MCF 10A (cell line): ENCODE results near the gene ZNF397. TPM values are rescaled to one million over a fixed set of nuclear protein-coding genes. Genes with fewer than 3 reads are reported as not detected.

ENCODE experiments used
- BruUV-seq: library from RNA; stranded (reverse); fragments of 400-500 nt; replicated peaks from 2 replicates; lab custom pipeline; 2021; lab: Mats Ljungman, UMichigan
- CTCF ChIA-PET: fragments of 300-600 bp; sonication (Branson Sonifier 250); formaldehyde crosslinking; extraction: SDS; loops from one replicate; lab custom pipeline; 2021; ENCODE audit warnings: antibody characterized with exemption, inconsistent platforms; lab: Yijun Ruan, JAX
- POLR2A ChIA-PET: fragments of 300-600, 350-650 bp; sonication (Branson Sonifier 250); formaldehyde crosslinking; extraction: SDS; loops from one replicate; lab custom pipeline; 2020; ENCODE audit warnings: antibody characterized with exemption, inconsistent platforms; lab: Yijun Ruan, JAX
- DNase-seq: peaks from one replicate; pipeline ENCODE4 v3.0.0-alpha.2; 2018; ENCODE audit not compliant: unreplicated experiment
- H3K27ac Mint-ChIP-seq: one replicate; pipeline ENCODE4 v1.8.0; 2022; ENCODE audit warnings: mild to moderate bottlenecking, low read depth, mixed read lengths; ENCODE audit not compliant: unreplicated experiment
- H3K27me3 Mint-ChIP-seq: one replicate; pipeline ENCODE4 v1.8.0; 2022; ENCODE audit warnings: mixed read lengths; ENCODE audit not compliant: insufficient read depth, unreplicated experiment
- H3K36me3 Mint-ChIP-seq: one replicate; pipeline ENCODE4 v1.8.0; 2022; ENCODE audit warnings: mild to moderate bottlenecking, moderate library complexity, mixed read lengths; ENCODE audit not compliant: insufficient read depth, unreplicated experiment
- H3K4me1 Mint-ChIP-seq: one replicate; pipeline ENCODE4 v1.8.0; 2022; ENCODE audit warnings: mixed read lengths; ENCODE audit not compliant: insufficient read depth, unreplicated experiment
- H3K4me3 Mint-ChIP-seq: one replicate; pipeline ENCODE4 v1.8.0; 2022; ENCODE audit warnings: mild to moderate bottlenecking, moderate library complexity, mixed read lengths; ENCODE audit not compliant: unreplicated experiment
- H3K9me3 Mint-ChIP-seq: one replicate; pipeline ENCODE4 v1.8.0; 2022; ENCODE audit warnings: mixed read lengths; ENCODE audit not compliant: unreplicated experiment
- intact Hi-C: fragments of 100-400 bp; cut with micrococcal nuclease; formaldehyde crosslinking; loops from 2 replicates; pipeline ENCODE4 v1.14.1; 2022
- total RNA-seq: library from RNA; stranded (reverse); gene quantifications from 2 replicates; pipeline ENCODE4 v1.2.3, GENCODE V29; 2022
- TF ChIP-seq, protein P1 (sequence below): fragments of 200-600 bp; IDR thresholded peaks from one replicate; pipeline ENCODE4 v1.8.0; 2022; ENCODE audit warnings: antibody characterized with exemption, mild to moderate bottlenecking; ENCODE audit not compliant: unreplicated experiment

The ZNF397 gene
- total RNA-seq, 1 experiment from 2014 or later: 22.5 TPM

DNA sequence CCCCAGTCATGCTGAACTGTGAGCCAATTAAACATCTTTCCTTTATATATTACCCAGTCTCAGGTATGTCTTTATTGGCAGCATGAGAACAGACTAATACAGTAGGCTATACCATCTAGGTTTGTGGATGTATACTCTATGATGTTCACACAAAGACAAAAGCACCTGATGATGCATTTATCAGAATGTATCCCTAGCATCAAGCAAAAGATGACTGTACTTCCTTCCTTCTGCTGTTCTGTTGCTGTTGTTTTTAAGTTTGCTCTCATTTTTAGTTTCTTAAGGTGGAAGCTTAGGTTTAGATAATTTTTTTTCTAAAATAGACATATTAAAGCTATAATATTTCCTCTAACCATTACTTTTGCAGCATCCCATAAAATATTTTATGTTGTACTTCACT lies 36.8 kb downstream of the ZNF397 start:
- no TSS peak for BruUV-seq
- Mint-ChIP-seq H3K36me3 (peaks cover 8% of the 10 kb centered on the region), H3K4me1 (peaks cover 6% of the 10 kb centered on the region), H3K4me3 (no peak overlapping the region), H3K27me3 (no peaks in the 10 kb centered on the region), H3K27ac (no peak overlapping the region), H3K9me3 (peaks cover 41% of the 10 kb centered on the region)
- intact Hi-C loops: no loop called here
- POLR2A ChIA-PET: interaction anchor here (1.0 to 2.1 kb wide), 2 partner anchors 12 to 14 kb away, joined by 3 to 5 read pairs; partner anchors contain the start of gene ZSCAN30
- TF ChIP-seq, protein P1, sequence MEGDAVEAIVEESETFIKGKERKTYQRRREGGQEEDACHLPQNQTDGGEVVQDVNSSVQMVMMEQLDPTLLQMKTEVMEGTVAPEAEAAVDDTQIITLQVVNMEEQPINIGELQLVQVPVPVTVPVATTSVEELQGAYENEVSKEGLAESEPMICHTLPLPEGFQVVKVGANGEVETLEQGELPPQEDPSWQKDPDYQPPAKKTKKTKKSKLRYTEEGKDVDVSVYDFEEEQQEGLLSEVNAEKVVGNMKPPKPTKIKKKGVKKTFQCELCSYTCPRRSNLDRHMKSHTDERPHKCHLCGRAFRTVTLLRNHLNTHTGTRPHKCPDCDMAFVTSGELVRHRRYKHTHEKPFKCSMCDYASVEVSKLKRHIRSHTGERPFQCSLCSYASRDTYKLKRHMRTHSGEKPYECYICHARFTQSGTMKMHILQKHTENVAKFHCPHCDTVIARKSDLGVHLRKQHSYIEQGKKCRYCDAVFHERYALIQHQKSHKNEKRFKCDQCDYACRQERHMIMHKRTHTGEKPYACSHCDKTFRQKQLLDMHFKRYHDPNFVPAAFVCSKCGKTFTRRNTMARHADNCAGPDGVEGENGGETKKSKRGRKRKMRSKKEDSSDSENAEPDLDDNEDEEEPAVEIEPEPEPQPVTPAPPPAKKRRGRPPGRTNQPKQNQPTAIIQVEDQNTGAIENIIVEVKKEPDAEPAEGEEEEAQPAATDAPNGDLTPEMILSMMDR: no peak
- DNase-seq: no peak
- CTCF ChIA-PET: no interaction called here

DNA sequence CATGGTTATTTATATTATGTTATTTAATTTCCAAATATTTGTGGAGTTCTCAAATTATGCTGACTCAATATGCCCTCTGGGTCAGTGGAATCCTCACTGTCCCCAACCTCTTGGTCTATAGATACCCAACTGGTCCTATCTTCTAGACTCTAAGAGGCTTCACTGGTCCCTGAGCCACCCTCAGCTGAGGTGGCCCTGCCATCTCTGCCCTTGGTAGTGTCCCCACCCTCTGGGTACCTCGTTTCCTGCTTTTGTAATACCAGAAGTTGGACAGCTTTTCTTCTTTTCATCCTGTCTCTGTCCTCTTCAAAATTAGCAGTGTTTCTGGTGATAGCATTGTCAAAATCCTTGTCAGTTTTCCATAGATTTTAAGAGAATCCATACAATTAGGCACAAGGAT lies 37.3 kb downstream of the ZNF397 start:
- DNase-seq: no peak
- Mint-ChIP-seq H3K36me3 (peaks cover 10% of the 10 kb centered on the region), H3K9me3 (peaks cover 36% of the 10 kb centered on the region), H3K27me3 (no peaks in the 10 kb centered on the region), H3K27ac (no peak overlapping the region), H3K4me1 (peaks cover 10% of the 10 kb centered on the region), H3K4me3 (no peak overlapping the region)
- ChIA-PET POLR2A (interaction anchor here (1.0 to 2.1 kb wide), 2 partner anchors 11 to 13 kb away, joined by 3 to 5 read pairs; partner anchors contain the start of gene ZSCAN30), CTCF (no interaction called here)
- TF ChIP-seq, protein P1: no peak
- no TSS peak for BruUV-seq
- intact Hi-C loops: no loop called here

DNA sequence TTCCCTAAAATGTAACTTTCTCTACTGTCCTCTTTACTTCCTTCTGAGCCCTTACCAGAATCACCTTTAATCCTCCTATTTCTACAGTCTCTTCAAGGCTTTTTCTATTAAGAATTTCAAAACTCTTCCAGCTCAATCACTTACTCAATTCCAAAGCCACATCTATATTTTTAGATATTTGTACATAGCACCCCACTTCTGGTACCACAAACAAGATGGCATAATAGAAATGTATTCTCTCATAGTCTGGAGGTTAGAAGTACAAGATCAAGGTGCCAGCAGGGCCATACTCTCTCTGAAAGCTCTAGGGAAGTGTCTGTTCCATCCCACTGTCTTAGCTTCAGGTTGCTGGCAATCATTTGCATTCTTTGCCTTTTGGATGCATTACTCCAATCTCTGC lies 38.1 kb downstream of the ZNF397 start:
- DNase-seq: no peak
- Mint-ChIP-seq H3K27me3 (no peaks in the 10 kb centered on the region), H3K27ac (no peak overlapping the region), H3K9me3 (peaks cover 34% of the 10 kb centered on the region), H3K4me3 (no peak overlapping the region), H3K4me1 (peaks cover 10% of the 10 kb centered on the region), H3K36me3 (peaks cover 11% of the 10 kb centered on the region)
- TF ChIP-seq, protein P1: no peak
- intact Hi-C loops: no loop called here
- no TSS peak for BruUV-seq
- POLR2A ChIA-PET: interaction anchor here (0.5 to 1.2 kb wide), 2 partner anchors 11 to 14 kb away, joined by 3 read pairs; partner anchors contain the start of gene ZSCAN30
- CTCF ChIA-PET: interaction anchor here (0.7 kb wide), 1 partner anchor 47 kb away, joined by 3 read pairs; no protein-coding TSS in a partner anchor

GRCh38 chr18:35282353-35282752 lies 41.5 kb downstream of the ZNF397 start:
- peaks cover 11% of the 10 kb centered on the region for H3K36me3 Mint-ChIP-seq
- H3K9me3 Mint-ChIP-seq: peaks cover 20% of the 10 kb centered on the region
- no peaks in the 10 kb centered on the region for H3K27me3 Mint-ChIP-seq
- peaks cover 10% of the 10 kb centered on the region for H3K4me1 Mint-ChIP-seq
- no peak overlapping the region for H3K4me3 Mint-ChIP-seq
- peak; percentile 58 for DNase-seq
- no TSS peak for BruUV-seq
- TF ChIP-seq, protein P1: no peak
- H3K27ac Mint-ChIP-seq: peak overlapping the region; percentile 81
- ChIA-PET CTCF (interaction anchor here (0.6 kb wide), 2 partner anchors 11 to 285 kb away, joined by 3 to 5 read pairs; no protein-coding TSS in a partner anchor), POLR2A (interaction anchor here (0.9 to 1.2 kb wide), 2 partner anchors 11 to 63 kb away, joined by 3 to 4 read pairs; no protein-coding TSS in a partner anchor)
- intact Hi-C loops: no loop called here
